Peyer's patch (tissue), 4 donors: ENCODE data around the gene WFS1.

Source experiments
- CTCF ChIP-seq, 6 experiments: fragments of 450-650 bp in 4 of 6; fragments of 200-600 bp in 2 of 6; sonication (generic) in 1 of 6; IDR thresholded peaks; one replicate each; pipeline ENCODE4 v1.5.1; 2017 to 2019; ENCODE audit warnings: antibody characterized with exemption in 6 of 6, mild to moderate bottlenecking in 3 of 6, moderate library complexity in 1 of 6
- POLR2A ChIP-seq, 2 donors: fragments of 450-650 bp; IDR thresholded peaks; one replicate each; pipeline ENCODE4 v1.5.1; 2017; ENCODE audit warnings: antibody characterized with exemption in 2 of 2, mild to moderate bottlenecking in 2 of 2, moderate library complexity in 2 of 2

DNA sequence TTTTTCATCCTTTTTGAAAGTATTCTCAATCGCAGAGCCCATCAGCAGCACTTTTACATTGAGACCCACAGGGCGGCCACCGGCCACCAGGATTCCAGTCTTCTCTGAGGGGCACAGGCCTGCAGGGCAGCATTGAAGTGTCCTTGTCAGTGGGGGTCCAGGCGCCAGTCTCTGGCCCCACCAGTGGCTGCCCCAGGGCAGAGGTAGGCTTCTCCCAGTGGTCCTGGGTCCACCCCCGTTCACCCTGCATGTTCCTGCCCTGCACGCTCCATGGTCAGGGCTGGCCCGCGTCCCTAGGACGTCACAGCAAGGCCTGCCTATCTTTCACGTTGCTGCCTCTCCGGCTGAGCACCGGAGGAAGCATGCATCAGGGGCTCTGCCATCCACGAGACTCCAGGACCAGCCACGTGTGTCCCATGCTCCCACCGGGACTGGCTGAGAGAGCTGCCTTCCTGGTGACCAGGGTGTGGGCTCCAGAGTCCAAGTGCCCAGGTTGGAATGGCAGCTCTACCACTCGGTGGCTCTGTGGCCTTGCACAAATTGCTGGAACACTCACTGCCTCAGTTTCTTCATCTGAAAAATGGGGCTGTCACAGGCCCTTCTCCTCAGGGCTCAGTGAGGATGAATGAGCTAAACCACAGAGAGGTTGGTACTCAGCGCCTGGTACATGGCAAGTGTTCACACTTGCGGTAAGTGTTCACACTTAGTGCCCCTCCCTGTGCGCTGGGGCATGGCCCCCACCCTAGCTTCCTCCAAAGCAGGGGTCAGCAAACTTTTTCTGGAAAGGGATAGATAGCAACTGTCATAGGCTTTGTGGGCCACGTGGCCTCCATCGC is 38.6 kb upstream of the WFS1 start:
- TF ChIP-seq POLR2A (IDR thresholded peaks at IDR 0.05) (no peak), CTCF (IDR thresholded peaks at IDR 0.05) (no peak)
